ENCODE data around the gene MARCHF9. TPM values are rescaled to one million over a fixed set of nuclear protein-coding genes. Genes with fewer than 3 reads are reported as not detected.

The MARCHF9 gene
- total RNA-seq, 6 experiments from 2014 or later: 2.1 to 3.9 (median 3.3) TPM

- Histone ChIP-seq H3K27me3 (no peaks in the 10 kb centered on the region), H3K4me1 (peaks cover 0 to 15% (median 0%) of the 10 kb centered on the region in 4 donors), H3K9me3 (no peaks in the 10 kb centered on the region), H3K4me3 (peak overlapping the region; percentile 49 to 63 (median 56)), H3K36me3 (no peaks in the 10 kb centered on the region), H3K27ac (no peak overlapping the region)
- intact Hi-C loops (cut with DNase I): no loop called here
- WGBS (ENCODE audit: insufficient coverage, low coverage, low lambda C conversion rate, missing lambda C conversion rate): 42% methylated on average over 11 of the region's 22 CpGs
- ATAC-seq (no peak), DNase-seq (peak in 1 of 3 donors; percentile 52)
- TF ChIP-seq, protein P1, sequence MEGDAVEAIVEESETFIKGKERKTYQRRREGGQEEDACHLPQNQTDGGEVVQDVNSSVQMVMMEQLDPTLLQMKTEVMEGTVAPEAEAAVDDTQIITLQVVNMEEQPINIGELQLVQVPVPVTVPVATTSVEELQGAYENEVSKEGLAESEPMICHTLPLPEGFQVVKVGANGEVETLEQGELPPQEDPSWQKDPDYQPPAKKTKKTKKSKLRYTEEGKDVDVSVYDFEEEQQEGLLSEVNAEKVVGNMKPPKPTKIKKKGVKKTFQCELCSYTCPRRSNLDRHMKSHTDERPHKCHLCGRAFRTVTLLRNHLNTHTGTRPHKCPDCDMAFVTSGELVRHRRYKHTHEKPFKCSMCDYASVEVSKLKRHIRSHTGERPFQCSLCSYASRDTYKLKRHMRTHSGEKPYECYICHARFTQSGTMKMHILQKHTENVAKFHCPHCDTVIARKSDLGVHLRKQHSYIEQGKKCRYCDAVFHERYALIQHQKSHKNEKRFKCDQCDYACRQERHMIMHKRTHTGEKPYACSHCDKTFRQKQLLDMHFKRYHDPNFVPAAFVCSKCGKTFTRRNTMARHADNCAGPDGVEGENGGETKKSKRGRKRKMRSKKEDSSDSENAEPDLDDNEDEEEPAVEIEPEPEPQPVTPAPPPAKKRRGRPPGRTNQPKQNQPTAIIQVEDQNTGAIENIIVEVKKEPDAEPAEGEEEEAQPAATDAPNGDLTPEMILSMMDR (IDR thresholded peaks at IDR 0.05): peak; percentile 27 to 57 (median 49)
- TF ChIP-seq POLR2A (IDR thresholded peaks at IDR 0.05): no peak
These were observed 1.8 kb downstream of the MARCHF9 start for GRCh38 chr12:57756406-57757341.

GRCh38 chr12:57757771-57758170 is 2.9 kb downstream of the MARCHF9 start:
- TF ChIP-seq, protein P1 (IDR thresholded peaks at IDR 0.05): no peak
- no peak for TF ChIP-seq POLR2A (IDR thresholded peaks at IDR 0.05)
- Histone ChIP-seq H3K27ac (no peak overlapping the region), H3K4me3 (no peak overlapping the region), H3K9me3 (no peaks in the 10 kb centered on the region), H3K27me3 (no peaks in the 10 kb centered on the region), H3K4me1 (peaks cover 0 to 12% (median 0%) of the 10 kb centered on the region in 4 donors), H3K36me3 (no peaks in the 10 kb centered on the region)
- DNase-seq: no peak
- 100% methylated on average over 4 of the region's 4 CpGs for WGBS (ENCODE audit: insufficient coverage, low coverage, low lambda C conversion rate, missing lambda C conversion rate)
- no peak for ATAC-seq
- intact Hi-C loops (cut with DNase I): no loop called here

DNA sequence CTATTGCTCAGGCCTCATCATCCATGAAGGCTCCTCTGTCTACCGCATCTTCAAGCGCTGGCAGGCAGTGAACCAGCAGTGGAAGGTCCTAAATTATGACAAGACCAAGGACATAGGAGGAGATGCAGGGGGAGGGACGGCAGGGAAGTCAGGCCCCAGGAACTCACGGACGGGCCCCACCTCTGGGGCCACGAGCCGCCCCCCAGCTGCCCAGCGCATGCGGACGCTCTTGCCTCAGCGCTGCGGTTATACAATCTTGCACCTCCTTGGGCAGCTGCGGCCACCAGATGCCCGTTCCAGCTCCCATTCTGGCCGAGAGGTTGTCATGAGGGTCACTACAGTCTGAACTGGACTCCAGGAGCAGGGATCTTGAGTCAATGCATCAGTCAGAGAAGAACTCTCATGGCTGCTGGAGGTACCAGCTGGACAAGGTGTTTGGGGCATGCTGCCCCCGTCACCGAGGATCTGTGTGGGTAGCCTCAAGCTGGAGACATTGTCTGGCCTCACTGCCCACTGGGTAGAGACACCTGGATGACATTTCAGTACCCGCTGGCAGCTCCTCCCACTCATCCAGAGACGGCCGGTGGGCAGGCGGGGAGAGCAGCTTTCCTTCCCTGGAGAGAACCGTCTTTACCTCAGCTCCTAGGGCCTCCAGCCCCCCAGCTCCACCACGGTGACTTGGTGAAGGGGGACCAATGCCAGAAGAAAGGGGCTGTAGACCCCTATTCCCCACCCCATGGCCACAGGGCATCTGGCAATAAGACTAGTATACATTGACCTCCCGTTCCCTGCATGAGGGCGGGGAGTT is 3.9 kb downstream of the MARCHF9 start:
- WGBS (ENCODE audit: insufficient coverage, low coverage, low lambda C conversion rate, missing lambda C conversion rate): 86% methylated on average over 6 of the region's 25 CpGs
- DNase-seq: no peak
- intact Hi-C loops (cut with DNase I): no loop called here
- no peak for TF ChIP-seq POLR2A (IDR thresholded peaks at IDR 0.05)
- TF ChIP-seq, protein P1 (IDR thresholded peaks at IDR 0.05): no peak
- Histone ChIP-seq H3K4me1 (peaks cover 0 to 10% (median 0%) of the 10 kb centered on the region in 4 donors), H3K36me3 (no peaks in the 10 kb centered on the region), H3K9me3 (no peaks in the 10 kb centered on the region), H3K27me3 (no peaks in the 10 kb centered on the region), H3K4me3 (no peak overlapping the region), H3K27ac (no peak overlapping the region)
- no peak for ATAC-seq

GRCh38 chr12:57759360-57759980 is 4.6 kb downstream of the MARCHF9 start:
- ATAC-seq (peak; percentile 20 to 43 (median 26)), DNase-seq (no peak)
- no peaks in the 10 kb centered on the region for H3K36me3 ChIP-seq
- intact Hi-C loops (cut with DNase I): no loop called here
- no peak overlapping the region for H3K4me3 ChIP-seq
- TF ChIP-seq POLR2A (IDR thresholded peaks at IDR 0.05): no peak
- TF ChIP-seq, protein P1 (IDR thresholded peaks at IDR 0.05): peak; percentile 25 to 55 (median 48)
- H3K4me1 ChIP-seq: peaks cover 0 to 10% (median 0%) of the 10 kb centered on the region in 4 donors
- WGBS (ENCODE audit: insufficient coverage, low coverage, low lambda C conversion rate, missing lambda C conversion rate): 40% methylated on average over 3 of the region's 3 CpGs
- H3K27me3 ChIP-seq: peaks cover 4 to 6% of the 10 kb centered on the region in 2 donors
- H3K27ac ChIP-seq: no peak overlapping the region
- H3K9me3 ChIP-seq: no peaks in the 10 kb centered on the region

All from right lobe of liver (tissue), 6 donors.